Activated CD8-positive, alpha-beta memory T cell treated with anti-CD3 and anti-CD28 coated beads for 4 hours (primary cell): ENCODE measurements around the gene TMEM209.
"Not testable (repeated sequence)": the region's sequence is repeated elsewhere in the genome, so short reads cannot be mapped to it uniquely, and the experiment has no call there.

ENCODE experiments used
- DNase-seq, 2 donors: peaks; one replicate each; pipeline ENCODE4 v3.0.0-alpha.2; 2020; ENCODE audit warnings: low read depth in 2 of 2

TMEM209 gene

GRCh38 chr7:130205084-130205947, at the start of gene TMEM209:
TSS of gene TMEM209 (minus strand) at chr7:130205406. CDS start at chr7:130205375, 31 bp downstream.
- DNase-seq = peak; percentile 84 to 91

GRCh38 chr7:130254555-130254954, 49.3 kb upstream of the TMEM209 start:
- DNase-seq = no peak

DNA sequence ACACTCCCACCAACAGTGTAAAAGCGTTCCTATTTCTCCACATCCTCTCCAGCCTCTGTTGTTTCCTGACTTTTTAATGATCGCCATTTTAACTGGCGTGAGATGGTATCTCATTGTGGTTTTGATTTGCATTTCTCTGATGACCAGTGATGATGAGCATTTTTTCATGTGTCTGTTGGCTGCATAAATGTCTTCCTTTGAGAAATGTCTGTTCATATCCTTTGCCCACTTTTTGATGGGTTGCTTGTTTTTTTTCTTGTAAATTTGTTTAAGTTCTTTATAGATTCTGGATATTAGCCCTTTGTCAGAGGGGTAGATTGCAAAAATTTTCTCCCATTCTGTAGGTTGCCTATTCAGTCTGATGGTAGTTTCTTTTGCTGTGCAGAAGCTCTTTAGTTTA, 44.4 kb upstream of the TMEM209 start:
- not testable (repeated sequence) for DNase-seq

- not testable (repeated sequence) for DNase-seq
Observed at GRCh38 chr7:130248842-130249241, 43.6 kb upstream of the TMEM209 start.

DNA sequence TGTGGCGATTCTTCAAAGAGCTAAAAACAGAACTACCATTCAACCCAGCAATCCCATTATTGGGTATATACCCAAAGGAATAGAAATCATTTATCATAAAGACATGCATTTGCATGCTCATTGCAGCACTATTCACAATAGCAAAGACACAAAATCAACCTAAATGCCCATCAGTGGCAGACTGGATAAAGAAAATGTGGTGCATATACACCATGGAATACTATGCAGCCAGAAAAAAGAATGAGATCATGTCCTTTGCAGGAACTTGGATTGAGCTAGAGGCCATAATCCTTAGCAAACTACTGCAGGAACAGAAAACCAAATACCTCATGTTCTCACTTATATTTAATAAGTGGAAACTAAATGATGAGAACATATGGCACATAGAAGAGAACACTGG, 41.3 kb upstream of the TMEM209 start:
- DNase-seq = not testable (repeated sequence)

DNA sequence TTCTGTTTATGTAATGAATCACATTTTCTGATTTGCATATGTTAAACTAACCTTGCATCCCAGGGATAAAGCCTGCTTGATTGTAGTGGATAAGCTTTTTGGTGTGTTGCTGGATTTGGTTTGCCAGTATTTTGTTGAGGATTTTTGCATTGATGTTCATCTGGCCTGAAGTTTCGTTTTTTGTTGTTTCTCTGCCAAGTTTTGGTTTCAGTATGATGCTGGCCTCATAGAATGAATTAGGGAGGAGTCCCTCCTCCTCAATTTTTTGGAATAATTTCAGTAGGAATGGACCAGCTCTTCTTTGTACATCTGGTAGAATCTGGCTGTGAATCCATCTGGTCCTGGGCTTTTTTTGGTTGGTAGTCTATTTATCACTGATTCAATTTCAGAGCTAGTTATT, 38.3 kb upstream of the TMEM209 start:
- not testable (repeated sequence) for DNase-seq

- peak; percentile 27 to 30 for DNase-seq
Observed at GRCh38 chr7:130242198-130243014, 37.2 kb upstream of the TMEM209 start.

DNA sequence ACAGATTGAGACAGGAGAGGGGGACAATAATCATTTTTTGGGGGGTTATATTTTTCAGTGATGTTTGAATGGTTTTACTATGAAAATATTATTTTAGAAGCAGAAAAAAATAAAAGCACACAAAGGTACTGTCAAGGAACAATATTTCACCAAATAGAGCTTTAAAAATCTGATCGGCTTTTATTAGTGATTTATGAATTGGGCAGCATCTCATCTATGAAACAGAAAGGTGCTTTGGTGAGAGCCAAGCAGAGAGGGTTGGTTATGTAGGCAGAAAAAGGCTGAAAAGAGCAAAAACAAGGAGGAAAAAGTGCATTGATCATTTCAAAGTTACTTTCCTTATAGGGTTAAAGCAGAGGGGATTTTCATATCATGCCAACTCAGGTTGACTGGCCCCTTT, 35.0 kb upstream of the TMEM209 start:
- DNase-seq = no peak

DNA sequence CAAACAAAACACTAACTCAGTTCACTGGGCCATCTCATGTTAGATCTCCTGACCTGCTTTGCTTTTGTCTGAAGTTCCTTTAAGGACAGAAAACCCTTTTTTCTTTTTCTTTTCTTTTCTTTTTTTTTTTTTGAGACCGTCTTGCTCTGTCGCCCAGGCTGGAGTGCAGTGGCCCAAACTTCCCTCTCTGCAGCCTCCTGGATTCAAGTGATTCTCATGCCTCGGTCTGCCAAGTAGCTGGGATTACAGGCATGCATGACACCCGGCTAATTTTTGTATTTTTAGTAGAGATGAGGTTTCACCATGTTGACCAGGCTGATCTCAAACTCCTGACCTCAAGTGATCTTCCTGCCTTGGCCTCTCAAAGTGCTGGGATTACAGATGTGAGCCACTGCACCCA, 31.2 kb upstream of the TMEM209 start:
- not testable (repeated sequence) for DNase-seq

DNA sequence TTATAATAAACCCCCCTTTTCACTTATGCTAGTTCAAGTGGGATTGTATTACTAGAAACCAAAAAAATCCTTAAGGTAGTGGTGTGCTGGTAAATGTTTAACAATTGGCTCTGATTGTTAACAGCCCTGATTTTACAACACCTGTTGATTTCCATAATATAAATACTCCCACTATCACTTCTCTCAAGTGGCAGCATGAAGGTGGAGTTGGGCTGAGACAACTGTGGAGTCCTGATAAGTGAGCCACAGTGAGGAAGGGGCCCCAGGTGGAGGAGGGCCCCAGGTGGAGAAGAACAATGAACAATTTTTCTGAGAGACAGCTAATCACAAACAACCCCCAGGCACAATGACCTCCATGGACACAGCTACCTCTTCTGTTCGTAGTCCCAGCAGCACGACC, 28.9 kb upstream of the TMEM209 start:
- no peak for DNase-seq

GRCh38 chr7:130232209-130232608, 27.0 kb upstream of the TMEM209 start:
- no peak for DNase-seq

DNA sequence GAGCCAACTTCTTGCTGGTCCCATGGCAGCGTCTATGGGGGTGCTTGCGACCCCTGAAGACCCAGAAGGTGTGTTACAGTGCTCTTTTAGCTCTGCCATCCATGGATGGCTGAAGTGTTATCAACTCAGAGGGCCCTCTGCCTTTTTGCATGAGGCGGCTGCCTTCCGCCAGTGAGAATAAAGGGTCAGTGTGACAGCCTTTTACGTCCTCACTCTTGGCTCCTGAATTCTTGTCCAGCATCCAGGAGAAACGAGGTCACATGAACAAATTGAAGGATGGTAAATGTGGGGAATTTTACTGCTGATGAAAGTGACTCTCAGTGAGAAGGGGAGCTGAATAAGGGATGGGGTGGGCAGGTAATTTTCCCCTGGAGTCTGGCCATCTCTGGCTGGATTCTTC, 26.6 kb upstream of the TMEM209 start:
- no peak for DNase-seq

GRCh38 chr7:130229981-130230380, 24.8 kb upstream of the TMEM209 start:
- not testable (repeated sequence) for DNase-seq

GRCh38 chr7:130228840-130229502, 23.8 kb upstream of the TMEM209 start:
- no peak for DNase-seq

DNA sequence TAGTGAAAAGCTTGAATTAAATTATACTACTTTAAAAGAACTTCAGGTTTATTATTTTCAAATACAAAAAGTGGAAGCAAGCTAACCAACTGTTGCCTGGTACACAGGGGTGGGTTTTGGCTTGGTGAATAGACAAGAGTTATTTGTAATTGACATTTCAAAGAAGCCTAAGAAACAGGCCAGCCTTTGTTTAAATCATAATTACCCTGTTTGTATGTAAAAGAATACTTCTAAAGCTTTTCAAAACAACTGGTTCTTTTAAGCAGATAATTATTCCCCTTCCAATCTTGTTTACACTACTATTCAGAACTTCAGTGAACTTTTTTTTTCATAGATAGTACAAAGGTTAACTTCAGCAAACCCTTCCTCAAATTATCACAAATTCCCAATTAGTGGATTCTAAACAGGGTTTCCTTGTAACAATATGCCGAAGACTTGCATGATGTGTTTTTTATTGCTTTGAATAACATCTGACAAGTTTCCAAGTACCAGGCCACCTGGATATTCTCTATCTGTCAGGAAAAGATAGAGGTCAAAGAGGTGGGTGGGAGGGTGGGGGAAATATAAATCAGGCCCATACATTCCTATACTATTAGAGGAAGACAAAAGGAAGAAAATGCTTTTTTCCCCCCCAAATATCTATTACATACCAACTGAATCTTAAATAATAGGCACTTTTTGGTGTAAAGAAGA, 22.8 kb upstream of the TMEM209 start:
- DNase-seq = no peak

DNA sequence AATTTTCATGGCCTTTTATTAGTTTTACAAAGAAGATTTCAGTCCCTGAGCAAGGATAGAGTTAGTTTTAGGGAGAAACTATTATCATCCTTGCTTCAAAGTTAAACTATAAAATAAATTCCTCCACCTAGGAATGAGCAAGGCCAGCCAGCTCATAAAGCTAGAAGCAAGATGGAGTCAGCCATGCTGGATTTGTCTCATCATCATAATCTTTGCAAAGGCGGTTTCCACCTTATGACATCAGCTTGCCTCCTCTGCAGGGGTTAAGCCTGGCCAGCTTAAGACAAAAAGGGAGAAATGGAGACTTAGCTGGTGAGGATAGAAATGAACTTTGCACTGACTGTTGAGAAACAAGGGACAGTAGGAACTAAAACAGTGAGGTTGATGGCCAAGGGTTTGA, 21.1 kb upstream of the TMEM209 start:
- DNase-seq = no peak

- not testable (repeated sequence) for DNase-seq
Observed at GRCh38 chr7:130224923-130225322, 19.7 kb upstream of the TMEM209 start.

GRCh38 chr7:130224210-130224609, 19.0 kb upstream of the TMEM209 start:
- no peak for DNase-seq

GRCh38 chr7:130223646-130224045, 18.4 kb upstream of the TMEM209 start:
- DNase-seq = no peak

DNA sequence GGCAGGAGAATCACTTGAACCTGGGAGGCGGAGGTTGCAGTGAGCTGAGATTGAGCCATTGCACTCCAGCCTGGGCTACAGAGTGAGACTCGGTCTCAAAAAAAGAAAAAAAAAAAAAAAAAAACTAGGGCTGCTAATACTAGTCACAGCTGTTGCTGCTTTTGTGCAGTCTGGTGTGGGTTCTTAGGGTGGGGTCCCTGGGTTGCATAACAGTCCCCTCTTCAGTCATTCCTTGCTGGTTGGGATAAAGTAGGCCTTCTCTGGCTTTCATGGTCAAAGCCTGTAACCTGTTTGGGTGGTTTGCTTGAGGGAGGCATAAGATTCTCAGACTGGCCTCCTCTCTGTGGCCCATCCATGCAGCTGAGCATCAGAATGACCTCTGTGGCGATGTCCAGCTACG, 16.5 kb upstream of the TMEM209 start:
- DNase-seq = no peak

GRCh38 chr7:130219871-130220270, 14.7 kb upstream of the TMEM209 start:
- DNase-seq = no peak
